ENCODE results near the gene TNN. TPM values are rescaled to one million over a fixed set of nuclear protein-coding genes. Genes with fewer than 3 reads are reported as not detected.

Gene TNN
- total and polyA plus RNA-seq, 2 donors (not counting 1 experiment from before 2014, with no cell fraction given) = not detected

DNA sequence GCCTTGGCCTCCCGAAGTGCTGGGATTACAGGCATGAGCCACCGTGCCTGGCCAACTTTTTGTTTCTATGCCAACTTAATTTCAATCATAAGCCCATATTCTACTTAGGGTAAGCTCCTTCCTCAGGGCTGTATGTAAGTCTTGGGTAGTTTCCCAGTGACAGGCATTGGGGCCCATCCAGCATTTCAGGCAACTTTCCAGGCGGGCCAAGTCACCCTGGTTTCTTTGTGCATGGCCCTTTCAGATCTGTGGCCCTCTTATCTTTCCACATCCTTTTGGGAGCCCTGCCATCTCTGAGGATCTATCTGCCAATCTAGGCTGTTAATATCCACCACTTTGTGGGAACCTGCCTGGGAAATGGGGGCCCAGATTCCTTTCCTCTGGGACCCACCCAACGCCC lies 58.7 kb downstream of the TNN start:
- TF ChIP-seq, protein P1, sequence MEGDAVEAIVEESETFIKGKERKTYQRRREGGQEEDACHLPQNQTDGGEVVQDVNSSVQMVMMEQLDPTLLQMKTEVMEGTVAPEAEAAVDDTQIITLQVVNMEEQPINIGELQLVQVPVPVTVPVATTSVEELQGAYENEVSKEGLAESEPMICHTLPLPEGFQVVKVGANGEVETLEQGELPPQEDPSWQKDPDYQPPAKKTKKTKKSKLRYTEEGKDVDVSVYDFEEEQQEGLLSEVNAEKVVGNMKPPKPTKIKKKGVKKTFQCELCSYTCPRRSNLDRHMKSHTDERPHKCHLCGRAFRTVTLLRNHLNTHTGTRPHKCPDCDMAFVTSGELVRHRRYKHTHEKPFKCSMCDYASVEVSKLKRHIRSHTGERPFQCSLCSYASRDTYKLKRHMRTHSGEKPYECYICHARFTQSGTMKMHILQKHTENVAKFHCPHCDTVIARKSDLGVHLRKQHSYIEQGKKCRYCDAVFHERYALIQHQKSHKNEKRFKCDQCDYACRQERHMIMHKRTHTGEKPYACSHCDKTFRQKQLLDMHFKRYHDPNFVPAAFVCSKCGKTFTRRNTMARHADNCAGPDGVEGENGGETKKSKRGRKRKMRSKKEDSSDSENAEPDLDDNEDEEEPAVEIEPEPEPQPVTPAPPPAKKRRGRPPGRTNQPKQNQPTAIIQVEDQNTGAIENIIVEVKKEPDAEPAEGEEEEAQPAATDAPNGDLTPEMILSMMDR (conservative IDR thresholded peaks at IDR 0.05 in 1 of 2, IDR thresholded peaks at IDR 0.05 in 1 of 2; ENCODE audit: low read depth in 1 of 2, low read length in 2 of 2) = no peak
- no peak for TF ChIP-seq EZH2 (IDR thresholded peaks at IDR 0.05; ENCODE audit: low read length, missing control alignments)
- no peaks in the 10 kb centered on the region for H3K27me3 ChIP-seq (ENCODE audit: control insufficient read depth, insufficient read depth, low read length)
- no peak overlapping the region for H3K4me2 ChIP-seq (ENCODE audit: extremely low read depth, insufficient read depth, low read length)
- H3K27ac ChIP-seq (ENCODE audit: insufficient read depth, low read length) = no peak overlapping the region
- peaks cover 2% of the 10 kb centered on the region for H3K4me1 ChIP-seq (ENCODE audit: control insufficient read depth, extremely low read depth, insufficient read depth, low read length)
- H3K36me3 ChIP-seq (ENCODE audit: control insufficient read depth, insufficient read depth, low read length) = no peaks in the 10 kb centered on the region
- H4K20me1 ChIP-seq (ENCODE audit: control insufficient read depth, extremely low read depth, insufficient read depth, low read length) = no peaks in the 10 kb centered on the region
- no peak overlapping the region for H2AFZ ChIP-seq (ENCODE audit: low read length)
- no peaks in the 10 kb centered on the region for H3K9me3 ChIP-seq (ENCODE audit: control insufficient read depth, insufficient read depth, low read depth, low read length)
- no peak overlapping the region for H3K4me3 ChIP-seq (replicated peaks in 1 of 4; ENCODE audit: control extremely low read depth in 1 of 4, insufficient read depth in 1 of 4, low read depth in 3 of 4, low read length in 4 of 4)
- no peak overlapping the region for H3K9ac ChIP-seq (ENCODE audit: insufficient read depth, low read length)
- no peaks in the 10 kb centered on the region for H3K79me2 ChIP-seq (ENCODE audit: control insufficient read depth, insufficient read depth, low read length)
- DNase-seq (ENCODE audit: low read depth in 2 of 2) = peak in 1 of 2 donors; percentile 5

DNA sequence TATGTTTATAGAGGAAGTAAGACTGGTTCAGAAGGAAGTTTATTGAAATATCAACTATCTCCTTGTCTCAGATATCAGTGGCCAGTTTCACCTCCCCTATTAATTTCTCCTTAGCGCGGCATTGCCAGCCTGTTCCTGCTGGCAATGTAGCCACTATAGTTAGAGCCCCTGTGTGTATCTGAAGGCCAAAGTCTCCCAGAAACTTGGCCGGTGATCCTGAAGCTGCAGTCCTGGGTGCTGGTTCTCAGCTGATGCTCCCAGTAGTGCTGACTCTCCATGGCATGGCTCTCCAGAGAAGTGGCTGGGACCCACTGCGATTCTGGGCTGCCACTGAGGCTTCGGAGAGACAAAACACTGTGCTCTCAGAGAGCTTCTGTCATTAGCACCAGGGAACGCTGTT lies 59.9 kb downstream of the TNN start:
- Histone ChIP-seq H3K36me3 (ENCODE audit: control insufficient read depth, insufficient read depth, low read length) (no peaks in the 10 kb centered on the region), H4K20me1 (ENCODE audit: control insufficient read depth, extremely low read depth, insufficient read depth, low read length) (no peaks in the 10 kb centered on the region), H3K27me3 (ENCODE audit: control insufficient read depth, insufficient read depth, low read length) (no peaks in the 10 kb centered on the region), H3K4me2 (ENCODE audit: extremely low read depth, insufficient read depth, low read length) (no peak overlapping the region), H2AFZ (ENCODE audit: low read length) (no peak overlapping the region), H3K9me3 (ENCODE audit: control insufficient read depth, insufficient read depth, low read depth, low read length) (no peaks in the 10 kb centered on the region), H3K79me2 (ENCODE audit: control insufficient read depth, insufficient read depth, low read length) (no peaks in the 10 kb centered on the region), H3K4me3 (replicated peaks in 1 of 4; ENCODE audit: control extremely low read depth in 1 of 4, insufficient read depth in 1 of 4, low read depth in 3 of 4, low read length in 4 of 4) (no peak overlapping the region), H3K4me1 (ENCODE audit: control insufficient read depth, extremely low read depth, insufficient read depth, low read length) (peaks cover 2% of the 10 kb centered on the region), H3K27ac (ENCODE audit: insufficient read depth, low read length) (no peak overlapping the region), H3K9ac (ENCODE audit: insufficient read depth, low read length) (no peak overlapping the region)
- DNase-seq (ENCODE audit: low read depth in 2 of 2) = no peak
- TF ChIP-seq, protein P1 (conservative IDR thresholded peaks at IDR 0.05 in 1 of 2, IDR thresholded peaks at IDR 0.05 in 1 of 2; ENCODE audit: low read depth in 1 of 2, low read length in 2 of 2) = no peak
- no peak for TF ChIP-seq EZH2 (IDR thresholded peaks at IDR 0.05; ENCODE audit: low read length, missing control alignments)

DNA sequence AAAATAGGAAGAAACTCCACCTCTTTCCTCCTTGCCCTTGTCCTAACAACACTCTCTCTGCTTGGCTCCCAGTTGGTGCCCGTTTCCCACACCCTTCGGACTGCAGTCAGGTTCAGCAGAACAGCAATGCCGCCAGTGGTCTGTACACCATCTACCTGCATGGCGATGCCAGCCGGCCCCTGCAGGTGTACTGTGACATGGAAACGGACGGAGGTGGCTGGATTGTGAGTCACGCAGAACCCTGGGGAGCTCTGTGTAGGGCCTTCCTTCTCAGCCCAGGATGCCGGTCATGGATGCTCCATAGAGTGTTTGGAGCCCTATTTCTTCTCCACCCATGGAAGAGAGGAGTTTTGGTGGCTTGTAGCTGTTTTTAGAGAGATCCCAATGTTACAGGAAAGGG lies 60.9 kb downstream of the TNN start:
- DNase-seq (ENCODE audit: low read depth in 2 of 2) = no peak
- Histone ChIP-seq H3K4me2 (ENCODE audit: extremely low read depth, insufficient read depth, low read length) (no peak overlapping the region), H3K9me3 (ENCODE audit: control insufficient read depth, insufficient read depth, low read depth, low read length) (no peaks in the 10 kb centered on the region), H3K27ac (ENCODE audit: insufficient read depth, low read length) (no peak overlapping the region), H3K27me3 (ENCODE audit: control insufficient read depth, insufficient read depth, low read length) (no peaks in the 10 kb centered on the region), H2AFZ (ENCODE audit: low read length) (no peak overlapping the region), H3K4me3 (replicated peaks in 1 of 4; ENCODE audit: control extremely low read depth in 1 of 4, insufficient read depth in 1 of 4, low read depth in 3 of 4, low read length in 4 of 4) (no peak overlapping the region), H3K4me1 (ENCODE audit: control insufficient read depth, extremely low read depth, insufficient read depth, low read length) (peaks cover 2% of the 10 kb centered on the region), H4K20me1 (ENCODE audit: control insufficient read depth, extremely low read depth, insufficient read depth, low read length) (no peaks in the 10 kb centered on the region), H3K79me2 (ENCODE audit: control insufficient read depth, insufficient read depth, low read length) (no peaks in the 10 kb centered on the region), H3K9ac (ENCODE audit: insufficient read depth, low read length) (no peak overlapping the region), H3K36me3 (ENCODE audit: control insufficient read depth, insufficient read depth, low read length) (no peaks in the 10 kb centered on the region)
- TF ChIP-seq, protein P1 (conservative IDR thresholded peaks at IDR 0.05 in 1 of 2, IDR thresholded peaks at IDR 0.05 in 1 of 2; ENCODE audit: low read depth in 1 of 2, low read length in 2 of 2) = no peak
- TF ChIP-seq EZH2 (IDR thresholded peaks at IDR 0.05; ENCODE audit: low read length, missing control alignments) = no peak
